GM08714 (cell line): ENCODE measurements around the gene PLPP2.

Experiments
- H3K4me3 ChIP-seq: fragments of 200-500 bp; sonication (Bioruptor generic); 2 replicates; pipeline ENCODE4 v1.5.1; 2014; ENCODE audit warnings: mild to moderate bottlenecking, low read length, inconsistent platforms
- ZNF274 ChIP-seq: IDR thresholded peaks from 2 replicates; pipeline ENCODE4 v1.6.1; 2012; ENCODE audit warnings: mild to moderate bottlenecking, low read depth, low read length

Gene PLPP2

GRCh38 chr19:292951-293350 is 1.7 kb upstream of the PLPP2 start:
- no peak for TF ChIP-seq ZNF274
- no peak overlapping the region for H3K4me3 ChIP-seq

GRCh38 chr19:292281-292884 is 1.2 kb upstream of the PLPP2 start:
- no peak for TF ChIP-seq ZNF274
- no peak overlapping the region for H3K4me3 ChIP-seq

DNA sequence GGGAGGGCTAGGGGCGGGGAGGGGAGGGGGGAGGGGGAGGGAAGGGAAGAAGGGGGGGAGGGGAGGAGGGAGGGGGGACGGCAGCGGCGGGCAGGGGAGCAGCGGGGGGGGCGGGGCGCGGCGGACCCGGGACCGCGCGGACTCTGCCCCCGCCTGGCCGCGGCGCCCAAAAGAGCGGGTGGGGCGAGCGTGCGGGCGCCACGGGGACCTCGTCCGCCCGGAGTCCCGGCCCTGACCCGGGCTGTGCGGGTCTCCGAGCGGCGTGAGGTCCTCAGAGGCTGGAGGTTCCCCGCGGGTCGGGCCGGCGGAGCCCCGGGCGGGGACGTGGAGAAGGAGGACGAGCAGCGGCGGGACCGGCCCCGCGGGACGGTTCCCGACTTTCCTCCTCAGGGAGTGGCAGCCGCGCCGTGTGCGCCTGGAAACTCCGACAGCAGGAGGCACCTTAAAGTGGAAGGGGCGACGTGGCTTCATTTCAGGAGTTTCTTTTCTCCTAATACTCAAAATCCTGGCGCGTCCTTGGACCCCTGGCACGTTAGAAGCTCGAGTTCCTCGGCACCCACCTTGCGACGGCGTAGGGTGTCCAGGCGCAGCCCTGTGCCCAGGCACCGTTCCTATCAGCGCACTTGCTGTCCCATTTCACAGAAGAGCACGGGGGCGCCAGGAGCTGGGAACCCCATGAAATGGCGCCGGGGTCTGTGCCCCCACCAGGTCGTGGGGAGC is 518 bp upstream of the PLPP2 start:
- TF ChIP-seq ZNF274: no peak
- no peak overlapping the region for H3K4me3 ChIP-seq

DNA sequence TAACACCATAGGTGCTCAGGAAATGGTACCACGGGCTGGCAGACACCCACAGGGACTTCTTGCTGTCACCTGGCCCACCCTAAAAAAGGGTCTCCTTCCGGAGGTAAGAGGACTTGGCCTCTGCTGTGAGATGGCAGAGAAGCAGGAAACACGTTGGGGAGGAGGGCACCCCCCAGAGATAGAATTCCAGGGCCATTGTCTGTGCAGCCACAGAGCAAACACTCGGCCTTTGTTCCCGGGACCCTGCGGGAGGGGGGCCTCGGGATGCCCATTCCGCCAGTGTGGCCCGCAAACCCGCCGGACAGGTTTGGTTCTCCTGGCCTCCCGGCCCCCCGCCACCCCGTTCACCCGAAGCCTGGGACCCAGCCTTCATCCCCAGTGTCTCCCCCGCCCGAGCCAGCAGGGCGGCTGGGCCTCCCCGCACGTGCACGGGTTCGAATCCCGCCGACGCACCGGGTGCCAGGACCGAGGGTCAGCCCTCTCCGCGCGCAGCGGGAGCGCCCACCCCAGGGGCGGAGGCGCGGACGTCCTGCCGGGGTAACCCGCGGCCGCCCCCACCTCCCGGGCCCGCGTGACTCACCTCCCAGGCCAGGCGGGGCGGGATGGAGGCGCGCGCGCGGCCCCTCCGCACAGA is 714 bp downstream of the PLPP2 start:
- no peak overlapping the region for H3K4me3 ChIP-seq
- TF ChIP-seq ZNF274: no peak

- H3K4me3 ChIP-seq: no peak overlapping the region
- no peak for TF ChIP-seq ZNF274
Measured at GRCh38 chr19:289651-290371, 1.4 kb downstream of the PLPP2 start.

DNA sequence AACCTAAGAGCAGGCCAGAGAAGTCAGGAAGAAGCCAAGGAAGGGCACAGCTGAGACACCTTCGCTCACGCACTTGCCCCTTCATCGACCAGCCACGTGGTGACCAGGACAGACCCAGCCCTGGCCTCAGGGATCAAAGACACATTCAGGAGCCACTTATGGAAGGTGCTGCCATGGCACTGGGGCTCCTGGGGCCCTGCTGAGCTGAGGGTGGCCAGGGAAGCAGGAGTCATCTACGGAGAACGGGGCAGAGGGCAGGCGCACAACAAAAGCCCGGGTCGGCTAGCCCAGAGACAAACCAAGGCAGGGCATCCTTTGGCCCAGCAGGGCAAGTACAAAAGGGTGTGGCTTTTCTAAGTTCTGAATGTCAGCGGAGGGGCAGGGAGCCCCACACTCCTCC is 2.3 kb downstream of the PLPP2 start:
- TF ChIP-seq ZNF274: no peak
- H3K4me3 ChIP-seq: no peak overlapping the region

GRCh38 chr19:287381-287871 is 3.8 kb downstream of the PLPP2 start:
- no peak overlapping the region for H3K4me3 ChIP-seq
- TF ChIP-seq ZNF274: no peak

GRCh38 chr19:283395-283794 is 7.8 kb downstream of the PLPP2 start:
- no peak overlapping the region for H3K4me3 ChIP-seq
- no peak for TF ChIP-seq ZNF274

DNA sequence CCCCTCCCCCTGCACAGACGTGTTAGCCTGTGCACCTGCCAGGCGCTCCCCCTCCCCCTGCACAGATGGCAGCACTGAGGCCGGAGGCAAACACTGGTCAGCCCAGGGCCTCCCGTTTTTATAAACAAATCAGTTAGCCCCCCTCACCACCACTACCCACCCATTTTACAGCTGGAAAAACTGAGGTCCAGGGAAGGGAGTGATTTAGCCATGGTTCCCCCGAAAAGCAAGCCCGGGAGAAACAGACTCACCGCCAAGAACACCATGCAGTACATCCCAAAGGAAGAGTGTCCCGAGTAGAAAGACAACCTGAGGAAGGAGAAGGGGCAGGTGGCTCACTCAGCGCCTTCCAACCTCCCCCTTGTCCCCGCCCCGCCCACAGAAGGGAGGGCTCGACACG is 8.7 kb downstream of the PLPP2 start:
- TF ChIP-seq ZNF274: no peak
- H3K4me3 ChIP-seq: no peak overlapping the region

- H3K4me3 ChIP-seq: no peak overlapping the region
- no peak for TF ChIP-seq ZNF274
Measured at GRCh38 chr19:281992-282391, 9.2 kb downstream of the PLPP2 start.

DNA sequence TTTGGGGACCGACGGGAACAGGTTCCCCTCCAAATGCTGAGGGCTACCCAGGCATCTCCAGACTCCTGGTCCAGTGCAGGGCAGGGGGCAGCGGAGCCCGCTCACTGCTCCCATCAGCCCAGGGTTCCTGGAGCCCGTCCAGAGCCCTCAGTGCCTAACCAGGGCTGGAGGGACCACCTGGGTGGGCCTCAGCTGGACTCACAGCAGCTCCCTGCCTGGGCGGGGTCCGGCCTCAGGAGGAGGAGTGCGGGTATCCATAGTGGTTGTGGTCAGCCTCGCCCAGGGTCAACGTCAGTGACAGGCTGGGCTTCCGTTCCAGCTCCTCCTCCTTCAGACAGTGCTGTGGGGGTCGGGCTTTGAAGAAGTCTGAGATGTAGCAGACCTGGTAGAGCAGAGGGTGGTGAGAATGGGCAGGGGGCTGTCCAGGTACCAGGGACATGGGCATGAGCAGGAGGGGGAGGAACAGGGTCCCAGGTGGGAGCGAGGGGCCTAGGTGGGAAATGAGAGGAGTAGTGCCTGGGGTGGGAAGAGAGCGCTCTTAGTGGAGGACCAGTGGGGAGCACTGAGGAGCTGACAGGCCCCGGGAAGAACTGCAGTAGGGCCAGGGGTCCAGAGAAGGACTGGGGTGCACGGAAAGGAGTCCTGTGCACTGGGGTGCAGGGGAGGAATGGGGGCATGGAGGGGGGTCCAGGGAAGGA is 9.9 kb downstream of the PLPP2 start:
- TF ChIP-seq ZNF274: no peak
- no peak overlapping the region for H3K4me3 ChIP-seq

GRCh38 chr19:280541-281009 is 10.6 kb downstream of the PLPP2 start:
- H3K4me3 ChIP-seq: no peak overlapping the region
- no peak for TF ChIP-seq ZNF274

DNA sequence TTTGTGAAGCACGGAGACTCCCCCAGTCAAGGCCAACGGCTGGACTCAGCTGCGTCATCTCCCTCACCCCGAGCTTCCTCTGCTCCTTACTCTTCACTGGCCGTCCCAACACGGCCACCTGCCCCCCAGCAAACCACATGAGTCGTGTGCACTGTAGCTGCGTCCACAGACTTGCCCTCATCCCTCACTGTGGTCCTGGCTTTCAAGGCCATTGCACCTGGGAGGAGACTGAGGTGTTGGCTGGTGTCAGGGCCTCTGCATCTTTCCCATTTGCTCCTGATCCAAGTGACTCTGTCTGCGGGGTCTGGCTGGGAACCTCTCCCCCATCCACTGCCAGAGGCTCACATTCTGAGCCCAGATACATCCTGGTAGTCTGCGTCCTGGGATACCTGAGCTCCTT is 11.5 kb downstream of the PLPP2 start:
- H3K4me3 ChIP-seq: no peak overlapping the region
- no peak for TF ChIP-seq ZNF274

DNA sequence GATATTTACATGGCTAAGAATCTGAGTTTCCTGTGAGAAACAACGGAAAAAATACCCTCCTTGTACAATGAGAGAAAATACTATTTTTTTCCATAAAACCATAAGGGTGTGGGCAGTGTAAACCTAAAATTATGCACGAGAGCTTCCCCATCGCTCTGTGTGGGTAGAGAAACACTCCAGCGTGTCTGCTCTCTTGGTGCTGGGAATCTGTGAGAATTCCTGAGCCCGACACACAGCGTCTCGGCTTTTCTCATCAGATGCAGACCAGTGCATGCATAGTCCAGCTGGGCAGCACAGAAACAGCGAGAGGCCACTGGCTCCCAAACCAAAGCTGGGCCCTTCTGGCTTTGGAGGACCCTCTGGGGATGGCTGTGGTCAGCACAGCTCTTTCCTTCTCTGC is 12.0 kb downstream of the PLPP2 start:
- H3K4me3 ChIP-seq: no peak overlapping the region
- TF ChIP-seq ZNF274: no peak
